Uterus (tissue), 2 donors: ENCODE measurements around the gene TGFB1.

Experiments used
- POLR2A ChIP-seq, 2 donors: fragments of 450-650 bp; IDR thresholded peaks; one replicate each; pipeline ENCODE4 v1.6.1; 2016; ENCODE audit warnings: antibody characterized with exemption in 2 of 2, mild to moderate bottlenecking in 1 of 2, moderate library complexity in 1 of 2
- TF ChIP-seq, protein P1 (sequence below), 4 experiments: fragments of 200-600 bp in 2 of 4; fragments of 450-650 bp in 2 of 4; sonication (generic) in 2 of 4; IDR thresholded peaks; one replicate each; pipeline ENCODE4 v1.5.1; 2016 to 2019; ENCODE audit warnings: antibody characterized with exemption in 4 of 4, mild to moderate bottlenecking in 2 of 4, moderate library complexity in 1 of 4

DNA sequence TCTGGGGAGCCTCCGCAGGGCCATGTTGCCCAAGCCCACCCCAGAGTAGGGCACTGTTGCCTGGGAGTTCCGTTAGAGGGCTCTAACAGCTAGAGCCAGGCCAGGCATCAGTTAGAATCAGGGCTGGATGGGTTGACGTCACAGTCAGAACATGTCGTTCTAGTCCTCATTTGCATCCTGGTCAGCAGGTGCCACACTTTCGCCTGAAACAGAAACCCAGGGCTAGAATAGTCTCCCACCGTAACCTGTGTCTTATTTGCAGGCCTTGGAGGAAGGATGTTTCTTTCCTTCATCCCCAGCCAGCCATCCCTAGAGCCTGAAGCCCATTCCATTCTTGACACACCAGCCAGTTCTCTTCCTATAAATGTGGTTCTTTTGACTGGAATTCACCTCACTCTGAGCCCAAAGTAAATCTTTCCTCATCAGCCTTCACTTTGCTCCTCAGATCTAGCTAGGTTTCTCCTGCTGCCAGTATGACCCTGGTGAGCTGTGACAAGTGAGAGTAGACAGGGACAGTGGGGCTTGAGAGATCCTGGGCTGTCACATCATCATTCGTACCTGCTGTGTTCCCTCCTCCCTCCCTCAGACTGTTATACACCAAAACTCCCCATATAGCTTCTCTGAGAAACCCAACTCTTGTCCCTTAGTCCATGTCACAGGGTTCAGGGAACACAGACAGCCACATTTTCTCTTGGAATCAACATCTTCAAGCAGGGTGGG lies 55.9 kb downstream of the TGFB1 start:
- TF ChIP-seq, protein P1, sequence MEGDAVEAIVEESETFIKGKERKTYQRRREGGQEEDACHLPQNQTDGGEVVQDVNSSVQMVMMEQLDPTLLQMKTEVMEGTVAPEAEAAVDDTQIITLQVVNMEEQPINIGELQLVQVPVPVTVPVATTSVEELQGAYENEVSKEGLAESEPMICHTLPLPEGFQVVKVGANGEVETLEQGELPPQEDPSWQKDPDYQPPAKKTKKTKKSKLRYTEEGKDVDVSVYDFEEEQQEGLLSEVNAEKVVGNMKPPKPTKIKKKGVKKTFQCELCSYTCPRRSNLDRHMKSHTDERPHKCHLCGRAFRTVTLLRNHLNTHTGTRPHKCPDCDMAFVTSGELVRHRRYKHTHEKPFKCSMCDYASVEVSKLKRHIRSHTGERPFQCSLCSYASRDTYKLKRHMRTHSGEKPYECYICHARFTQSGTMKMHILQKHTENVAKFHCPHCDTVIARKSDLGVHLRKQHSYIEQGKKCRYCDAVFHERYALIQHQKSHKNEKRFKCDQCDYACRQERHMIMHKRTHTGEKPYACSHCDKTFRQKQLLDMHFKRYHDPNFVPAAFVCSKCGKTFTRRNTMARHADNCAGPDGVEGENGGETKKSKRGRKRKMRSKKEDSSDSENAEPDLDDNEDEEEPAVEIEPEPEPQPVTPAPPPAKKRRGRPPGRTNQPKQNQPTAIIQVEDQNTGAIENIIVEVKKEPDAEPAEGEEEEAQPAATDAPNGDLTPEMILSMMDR (IDR thresholded peaks at IDR 0.05), result no peak
- no peak for TF ChIP-seq POLR2A (IDR thresholded peaks at IDR 0.05)
